DMS153 treated with DMSO at 0.1 percent for 48 hours (cell line): ENCODE results near the gene WNT7B.

Experiments used
- DNase-seq: peaks from one replicate; lab custom pipeline; 2025; ENCODE audit not compliant: unreplicated experiment; lab: John Stamatoyannopoulos, UW

The WNT7B gene

GRCh38 chr22:45891996-45892621, 84.9 kb downstream of the WNT7B start:
- no peak for DNase-seq

GRCh38 chr22:45891471-45891995, 85.4 kb downstream of the WNT7B start:
- DNase-seq, result no peak

GRCh38 chr22:45891021-45891421, 85.9 kb downstream of the WNT7B start:
- DNase-seq, result no peak

- DNase-seq, result no peak
These were observed 86.7 kb downstream of the WNT7B start for GRCh38 chr22:45890351-45890635.

GRCh38 chr22:45889539-45890350, 87.2 kb downstream of the WNT7B start:
- no peak for DNase-seq

GRCh38 chr22:45889093-45889538, 87.8 kb downstream of the WNT7B start:
- no peak for DNase-seq

GRCh38 chr22:45888221-45889092, 88.5 kb downstream of the WNT7B start:
- DNase-seq, result no peak

GRCh38 chr22:45887202-45888131, 89.5 kb downstream of the WNT7B start:
- no peak for DNase-seq

GRCh38 chr22:45886540-45886939, 90.4 kb downstream of the WNT7B start:
- no peak for DNase-seq

- no peak for DNase-seq
These were observed 91.0 kb downstream of the WNT7B start for GRCh38 chr22:45885941-45886395.

- DNase-seq, result no peak
These were observed 91.7 kb downstream of the WNT7B start for GRCh38 chr22:45885171-45885840.

GRCh38 chr22:45884201-45885062, 92.5 kb downstream of the WNT7B start:
- DNase-seq, result no peak

- DNase-seq, result no peak
These were observed 93.2 kb downstream of the WNT7B start for GRCh38 chr22:45883811-45884170.

GRCh38 chr22:45882881-45883810, 93.8 kb downstream of the WNT7B start:
- no peak for DNase-seq

GRCh38 chr22:45881524-45881875, 95.5 kb downstream of the WNT7B start:
- no peak for DNase-seq

- no peak for DNase-seq
These were observed 96.0 kb downstream of the WNT7B start for GRCh38 chr22:45880716-45881523.

GRCh38 chr22:45880091-45880715, 96.8 kb downstream of the WNT7B start:
- DNase-seq, result no peak
